Stomach (tissue), 9 donors: Measurements from ENCODE around the gene PGBD5. TPM values are rescaled to one million over a fixed set of nuclear protein-coding genes. Genes with fewer than 3 reads are reported as not detected.

Experiments used
- DNase-seq, 2 donors: peaks; one replicate each; pipeline versions ENCODE4 v3.0.0 to v3.0.0-alpha.2; 2013 to 2019
- H3K27ac ChIP-seq, 5 donors: fragments of 200-600 bp in 4 of 5; sonication (generic) in 4 of 5; one replicate each; pipeline ENCODE4 v1.5.1; 2013 to 2019; ENCODE audit warnings: mild to moderate bottlenecking in 1 of 5, moderate library complexity in 1 of 5
- H3K27me3 ChIP-seq, 3 donors: fragments of 200-600 bp; sonication (generic); one replicate each; pipeline ENCODE4 v1.5.1; 2017 to 2019; ENCODE audit warnings: mixed run types in 1 of 3
- H3K36me3 ChIP-seq, 4 donors: fragments of 200-600 bp; sonication (generic); 1 replicate in 3 of 4; 2 replicates in 1 of 4; pipeline ENCODE4 v1.5.1; 2016 to 2019
- H3K4me1 ChIP-seq, 4 donors: fragments of 200-600 bp; sonication (generic); one replicate each; pipeline ENCODE4 v1.5.1; 2016 to 2019
- H3K4me3 ChIP-seq, 4 donors: fragments of 200-600 bp; sonication (generic) in 3 of 4; one replicate each; pipeline ENCODE4 v1.5.1; 2016 to 2019; ENCODE audit warnings: mild to moderate bottlenecking in 1 of 4
- H3K9me3 ChIP-seq, 4 donors: fragments of 200-600 bp; sonication (generic); one replicate each; pipeline ENCODE4 v1.5.1; 2016 to 2019
- CTCF ChIP-seq, 7 experiments: fragments of 450-650 bp in 4 of 7; fragments of 200-600 bp in 3 of 7; sonication (generic) in 3 of 7; IDR thresholded peaks; one replicate each; pipeline ENCODE4 v1.5.1; 2016 to 2019; ENCODE audit warnings: antibody characterized with exemption in 7 of 7, control low read depth in 2 of 7, mild to moderate bottlenecking in 1 of 7
- EP300 ChIP-seq: sonication (generic); formaldehyde crosslinking; IDR thresholded peaks from one replicate; pipeline ENCODE4 v1.6.1; 2017; ENCODE audit warnings: antibody characterized with exemption
- POLR2A ChIP-seq, 4 donors: fragments of 450-650 bp; IDR thresholded peaks; one replicate each; pipeline ENCODE4 v1.6.1; 2016; ENCODE audit warnings: antibody characterized with exemption in 4 of 4, control low read depth in 2 of 4, mild to moderate bottlenecking in 1 of 4, moderate library complexity in 1 of 4
- POLR2AphosphoS5 ChIP-seq, 3 donors: sonication (generic); formaldehyde crosslinking; IDR thresholded peaks; one replicate each; pipeline ENCODE4 v1.6.1; 2016; ENCODE audit warnings: antibody characterized with exemption in 3 of 3
- WGBS, 5 donors: extraction: QIAGEN DNeasy Blood & Tissue Kit in 3 of 5; methylation state at CpG; one replicate each; pipeline versions ENCODE4 v1.1.5 to v1.1.7; 2013 to 2018; 5-methylcytosine and 5-hydroxymethylcytosine counted together
- intact Hi-C: fragments of 100-400 bp; cut with DNase I; formaldehyde crosslinking; loops from one replicate; pipeline ENCODE4 v1.15.1; 2023; ENCODE audit warnings: low total_unique reads
- polyA plus RNA-seq, 3 donors: library from polyadenylated mRNA; stranded (reverse); fragments of 200-250 nt; gene quantifications; one replicate each; pipeline ENCODE4 v1.2.3, GENCODE V29; 2013
- total RNA-seq, 5 donors: library from RNA; depleted of rRNA; stranded (reverse); fragments of >200 nt; gene quantifications; one replicate each; pipeline versions ENCODE4 v1.1.0 to v1.2.3, GENCODE V29; 2014 to 2016
- donor health status: healthy with polysubstance abuse.
- donor health status: Bipolar disorder and iron deficiency.
- donor health status: healthy.

Gene PGBD5
- total and polyA plus RNA-seq, 8 donors: under 0.01 to 1.2 (median 0.34) TPM

GRCh38 chr1:230464671-230465070 is 38.5 kb upstream of the PGBD5 start:
- intact Hi-C loops: no loop called here
- TF ChIP-seq POLR2AphosphoS5 (IDR thresholded peaks at IDR 0.05) (no peak), EP300 (no peak), POLR2A (IDR thresholded peaks at IDR 0.05) (no peak), CTCF (IDR thresholded peaks at IDR 0.05) (no peak)
- 19 to 38% (median 30%) methylated on average over 4 of the region's 4 CpGs for WGBS, 5 donors

GRCh38 chr1:230463760-230464159 is 37.6 kb upstream of the PGBD5 start:
- Histone ChIP-seq H3K4me1 (no peaks in the 10 kb centered on the region), H3K27ac (no peak overlapping the region), H3K9me3 (no peaks in the 10 kb centered on the region), H3K4me3 (no peak overlapping the region), H3K27me3 (no peaks in the 10 kb centered on the region), H3K36me3 (no peaks in the 10 kb centered on the region)
- no peak for DNase-seq
- intact Hi-C loops: no loop called here
- TF ChIP-seq CTCF (IDR thresholded peaks at IDR 0.05): no peak
- TF ChIP-seq EP300: no peak
- no peak for TF ChIP-seq POLR2A (IDR thresholded peaks at IDR 0.05)
- no peak for TF ChIP-seq POLR2AphosphoS5 (IDR thresholded peaks at IDR 0.05)
- WGBS, 5 donors: 72 to 79% (median 74%) methylated on average over 5 of the region's 5 CpGs

More at GRCh38 chr1:230464671-230465070, 38.5 kb upstream of the PGBD5 start:
- no peaks in the 10 kb centered on the region for H3K4me1 ChIP-seq
- no peaks in the 10 kb centered on the region for H3K36me3 ChIP-seq
- no peak for DNase-seq
- no peak overlapping the region for H3K4me3 ChIP-seq
- H3K27me3 ChIP-seq: no peaks in the 10 kb centered on the region
- H3K27ac ChIP-seq: no peak overlapping the region
- no peaks in the 10 kb centered on the region for H3K9me3 ChIP-seq

- H3K36me3 ChIP-seq: no peaks in the 10 kb centered on the region
- intact Hi-C loops: no loop called here
- DNase-seq: no peak
- TF ChIP-seq CTCF (IDR thresholded peaks at IDR 0.05): no peak
- no peak for TF ChIP-seq EP300
- no peak for TF ChIP-seq POLR2AphosphoS5 (IDR thresholded peaks at IDR 0.05)
- no peak for TF ChIP-seq POLR2A (IDR thresholded peaks at IDR 0.05)
- no peaks in the 10 kb centered on the region for H3K9me3 ChIP-seq
- no peak overlapping the region for H3K4me3 ChIP-seq
- no peak overlapping the region for H3K27ac ChIP-seq
- no peaks in the 10 kb centered on the region for H3K27me3 ChIP-seq
- WGBS, 5 donors: 59 to 93% (median 90%) methylated on average over 2 of the region's 2 CpGs
- H3K4me1 ChIP-seq: no peaks in the 10 kb centered on the region
These were observed 37.2 kb upstream of the PGBD5 start for GRCh38 chr1:230463326-230463725.

GRCh38 chr1:230459465-230459864 is 33.3 kb upstream of the PGBD5 start:
- DNase-seq: no peak
- Histone ChIP-seq H3K4me3 (no peak overlapping the region), H3K27me3 (no peaks in the 10 kb centered on the region), H3K9me3 (no peaks in the 10 kb centered on the region), H3K36me3 (no peaks in the 10 kb centered on the region), H3K27ac (peak overlapping the region in 1 of 5 donors; percentile 6), H3K4me1 (no peaks in the 10 kb centered on the region)
- WGBS, 5 donors: 48 to 67% (median 53%) methylated on average over 5 of the region's 5 CpGs
- TF ChIP-seq EP300: no peak
- TF ChIP-seq POLR2AphosphoS5 (IDR thresholded peaks at IDR 0.05): no peak
- no peak for TF ChIP-seq POLR2A (IDR thresholded peaks at IDR 0.05)
- no peak for TF ChIP-seq CTCF (IDR thresholded peaks at IDR 0.05)
- intact Hi-C loops: no loop called here
